SH-SY5Y (cell line): ENCODE data around the gene PHLDA2.

Experiments
- GATA2 ChIP-seq: IDR thresholded peaks from 2 replicates; pipeline ENCODE4 v1.6.1; 2011; ENCODE audit warnings: mild to moderate bottlenecking, low read depth, low read length
- GATA3 ChIP-seq: IDR thresholded peaks from 2 replicates; pipeline ENCODE4 v1.6.1; 2011; ENCODE audit warnings: low read depth, mild to moderate bottlenecking, low read length, moderate library complexity

DNA sequence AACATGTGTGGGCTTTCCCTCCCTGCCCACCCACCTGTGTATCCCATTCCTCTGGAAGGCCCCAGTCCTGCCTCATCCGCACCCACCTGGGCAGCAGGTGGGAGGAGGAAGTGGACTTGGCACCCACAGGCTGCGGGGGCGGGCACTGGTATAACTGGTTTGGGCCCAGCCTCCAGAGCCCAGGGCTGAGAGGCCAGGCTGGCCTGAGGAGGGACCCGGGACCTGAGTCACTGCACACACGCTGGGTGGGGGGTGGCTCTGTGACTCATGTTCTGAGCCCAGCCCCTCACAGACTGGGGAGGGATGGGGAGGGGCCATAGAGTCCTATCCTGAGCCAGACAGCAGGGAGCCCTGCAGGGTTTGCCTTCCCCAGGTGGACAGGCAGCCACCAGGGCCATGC lies 16.7 kb downstream of the PHLDA2 start:
- TF ChIP-seq GATA2 (no peak), GATA3 (no peak)
